T47D (cell line): ENCODE results near the gene PRDM10.

ENCODE experiments used
- DNase-seq, 2 experiments: peaks; one replicate each; pipeline versions ENCODE4 v3.0.0 to v3.0.0-alpha.2; 2011 to 2012; ENCODE audit warnings: low read depth in 1 of 2, low spot score in 1 of 2
- JUND ChIP-seq: IDR thresholded peaks from 2 replicates; pipeline ENCODE4 v1.6.1; 2012; ENCODE audit warnings: low read depth
- in situ Hi-C: cut with HindIII; loops from 2 replicates; pipeline ENCODE4 v1.10.0; 2016; ENCODE audit warnings: low sequenced_read_pairs, low pct_unique_long_range_greater_than_20kb

PRDM10 gene

DNA sequence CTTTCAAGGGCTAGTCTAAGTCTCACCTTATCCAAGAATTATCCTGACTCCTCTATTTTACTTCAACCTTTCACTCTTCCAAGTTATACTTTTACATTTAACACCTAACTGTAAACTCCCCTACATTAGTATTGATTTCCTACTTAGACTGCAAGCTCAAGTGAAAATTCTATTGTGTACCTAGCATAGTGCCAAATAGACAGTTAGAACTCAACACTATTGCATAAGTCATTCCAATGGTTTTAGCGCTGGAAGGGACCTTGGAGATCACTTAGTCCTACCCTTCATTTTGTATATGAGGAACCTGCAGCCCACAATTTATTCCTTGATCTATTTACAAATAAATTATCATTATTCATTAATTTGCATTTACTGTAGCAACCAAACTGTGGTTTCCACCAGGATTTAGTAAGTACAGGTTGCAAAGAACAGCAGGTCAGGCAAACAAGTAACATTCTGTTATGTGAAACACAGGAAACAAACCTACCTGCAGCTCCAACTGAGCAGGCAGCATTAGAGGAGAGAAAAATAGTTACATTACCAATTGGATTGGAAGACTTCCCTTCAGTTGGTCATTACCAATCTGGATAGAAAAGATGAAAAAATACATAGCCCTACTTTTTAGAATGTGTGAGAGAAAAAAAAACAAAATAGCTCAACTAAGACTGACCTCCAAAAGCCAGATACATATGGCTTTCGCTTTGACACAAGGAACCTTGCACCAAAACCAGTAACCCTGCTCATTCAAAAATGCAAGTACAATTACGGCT is 73.5 kb downstream of the PRDM10 start:
- DNase-seq, result no peak
- no peak for TF ChIP-seq JUND
- in situ Hi-C loops, result no loop called here

DNA sequence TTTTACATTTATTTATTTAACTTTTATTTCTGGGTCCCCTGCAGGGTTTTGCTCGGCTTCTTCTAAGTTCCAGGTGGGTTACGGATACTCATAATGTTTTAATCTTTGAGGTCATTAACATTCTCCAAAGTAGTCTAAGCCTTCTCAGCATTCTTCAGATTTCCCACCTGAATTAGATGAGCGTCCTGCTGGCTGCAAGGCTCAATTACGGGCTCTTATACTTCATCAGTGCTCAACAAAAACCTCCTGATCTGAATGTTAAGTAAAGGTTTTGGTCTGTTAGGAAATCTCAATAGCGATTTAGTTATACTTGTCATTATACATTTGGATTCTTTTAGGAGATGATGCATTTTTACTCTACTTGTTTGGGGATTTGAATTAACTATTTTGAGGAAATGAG is 80.0 kb downstream of the PRDM10 start:
- TF ChIP-seq JUND, result no peak
- in situ Hi-C loops, result no loop called here
- no peak for DNase-seq

DNA sequence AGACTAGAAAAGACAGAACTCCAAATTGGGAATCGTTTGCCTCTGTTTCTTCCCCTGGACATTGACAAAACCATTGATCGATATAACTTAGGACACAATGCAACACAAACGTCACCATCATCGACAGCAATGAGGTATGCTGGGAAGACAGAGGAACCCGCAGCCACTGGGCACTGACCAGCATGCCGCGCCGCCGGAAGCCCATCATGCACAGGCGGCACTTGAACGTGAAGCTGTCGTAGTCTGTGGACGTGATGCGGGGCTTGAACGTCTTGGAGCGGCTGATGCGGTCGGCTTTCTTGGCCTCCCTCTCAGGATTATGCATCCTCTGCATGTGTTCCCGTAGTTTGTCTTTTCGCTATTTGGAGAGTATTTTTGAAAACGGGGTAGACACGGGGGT is 84.3 kb downstream of the PRDM10 start:
- TF ChIP-seq JUND, result no peak

DNA sequence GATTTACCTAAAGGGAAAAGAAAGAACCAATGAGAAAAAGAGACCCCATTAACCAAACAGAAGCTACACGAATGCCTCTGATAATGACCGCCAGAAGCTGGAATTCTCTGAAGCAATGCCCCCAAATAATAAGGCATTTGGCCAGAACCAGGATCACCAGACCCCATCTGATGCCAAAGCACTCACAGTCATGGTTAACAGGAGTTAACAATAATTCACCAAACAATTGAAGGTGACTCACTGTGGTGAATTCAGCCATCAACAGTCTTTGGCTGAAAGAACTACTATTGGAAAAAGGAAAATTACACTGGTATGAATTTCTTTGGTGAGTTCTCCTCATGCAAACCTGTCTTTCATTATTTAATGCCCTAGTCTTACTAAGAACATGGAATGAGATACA is 85.4 kb downstream of the PRDM10 start:
- TF ChIP-seq JUND, result no peak
- DNase-seq, result no peak
- in situ Hi-C loops, result no loop called here

More for the DNA sequence above, 84.3 kb downstream of the PRDM10 start:
- no peak for DNase-seq
- in situ Hi-C loops, result no loop called here

DNA sequence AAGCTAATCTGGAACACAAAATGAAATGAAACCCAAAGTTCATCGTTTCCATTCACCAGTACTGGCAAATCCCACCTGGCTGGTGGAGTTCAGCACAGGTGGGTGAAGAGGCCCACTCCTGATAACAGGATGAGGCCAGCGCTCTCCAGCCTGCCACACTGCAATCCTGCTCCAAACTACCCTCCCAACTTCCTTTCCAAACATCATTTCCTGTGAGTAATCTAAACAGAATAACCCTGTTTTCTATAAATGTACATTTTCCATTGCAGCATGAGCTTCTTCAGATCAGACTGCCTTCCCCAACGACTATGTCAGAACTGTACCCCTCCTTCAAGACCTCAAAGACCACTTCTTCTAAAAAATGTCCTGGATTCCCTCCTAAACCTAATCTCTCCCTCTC is 91.3 kb downstream of the PRDM10 start:
- DNase-seq, result no peak
- no peak for TF ChIP-seq JUND
- in situ Hi-C loops, result no loop called here

DNA sequence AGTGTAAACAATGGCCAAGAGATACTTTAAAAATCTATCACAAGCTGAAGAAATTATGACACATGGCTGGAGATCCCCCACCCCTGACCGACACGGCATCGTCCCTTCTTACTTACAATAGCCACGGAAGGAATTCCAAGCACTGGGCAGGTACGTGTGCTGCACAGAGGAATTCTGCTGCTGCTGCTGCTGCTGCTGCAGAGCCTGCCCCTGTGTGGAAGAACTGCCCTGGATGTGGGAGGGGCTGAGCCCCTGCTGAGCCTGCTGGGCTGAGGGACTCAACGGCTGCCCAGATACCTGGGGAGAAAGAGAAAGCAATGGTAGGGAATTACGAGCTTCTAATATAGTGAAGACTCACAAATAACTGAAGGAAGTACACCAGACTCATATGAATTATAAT is 92.3 kb downstream of the PRDM10 start:
- in situ Hi-C loops, result no loop called here
- no peak for DNase-seq
- TF ChIP-seq JUND, result no peak

DNA sequence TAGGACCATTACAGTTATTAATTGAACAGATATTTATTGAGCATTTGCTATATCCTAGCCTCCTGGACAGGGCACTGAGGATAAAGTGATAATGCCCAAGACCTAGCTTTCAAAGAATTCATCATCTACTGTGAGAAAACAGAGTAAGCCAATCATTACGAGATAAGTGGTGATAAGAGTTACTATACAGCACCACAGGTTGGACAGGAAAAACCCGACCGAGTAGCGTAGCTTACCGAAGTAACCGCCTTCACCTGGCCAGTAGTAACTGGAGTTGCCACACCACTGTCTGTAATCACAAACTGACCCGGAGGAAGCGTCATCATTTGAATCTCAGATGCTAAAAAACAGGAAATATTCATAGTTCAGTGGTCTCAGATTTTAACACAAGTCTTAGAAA is 97.2 kb downstream of the PRDM10 start:
- no peak for DNase-seq
- no peak for TF ChIP-seq JUND
- in situ Hi-C loops, result no loop called here

DNA sequence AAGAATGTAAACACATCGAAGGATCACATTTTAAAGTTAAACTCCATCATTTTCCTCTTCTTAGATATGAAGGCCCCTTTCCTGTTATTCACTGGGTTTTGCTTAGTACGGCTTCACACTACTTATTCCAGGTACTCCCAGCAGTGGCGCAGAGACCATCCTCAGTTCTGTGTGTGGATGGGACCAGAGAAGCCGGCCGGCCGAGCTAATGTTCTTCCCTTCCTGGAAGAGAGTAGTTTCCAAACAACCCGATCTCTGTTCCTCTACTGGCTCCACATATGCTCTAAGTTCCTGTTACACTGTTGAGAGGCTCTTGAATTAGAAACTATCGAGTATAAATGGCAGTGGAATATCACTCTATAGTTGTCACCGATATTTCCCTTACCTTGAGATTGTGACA is 106.6 kb downstream of the PRDM10 start:
- no peak for DNase-seq
- no peak for TF ChIP-seq JUND
- in situ Hi-C loops, result no loop called here

DNA sequence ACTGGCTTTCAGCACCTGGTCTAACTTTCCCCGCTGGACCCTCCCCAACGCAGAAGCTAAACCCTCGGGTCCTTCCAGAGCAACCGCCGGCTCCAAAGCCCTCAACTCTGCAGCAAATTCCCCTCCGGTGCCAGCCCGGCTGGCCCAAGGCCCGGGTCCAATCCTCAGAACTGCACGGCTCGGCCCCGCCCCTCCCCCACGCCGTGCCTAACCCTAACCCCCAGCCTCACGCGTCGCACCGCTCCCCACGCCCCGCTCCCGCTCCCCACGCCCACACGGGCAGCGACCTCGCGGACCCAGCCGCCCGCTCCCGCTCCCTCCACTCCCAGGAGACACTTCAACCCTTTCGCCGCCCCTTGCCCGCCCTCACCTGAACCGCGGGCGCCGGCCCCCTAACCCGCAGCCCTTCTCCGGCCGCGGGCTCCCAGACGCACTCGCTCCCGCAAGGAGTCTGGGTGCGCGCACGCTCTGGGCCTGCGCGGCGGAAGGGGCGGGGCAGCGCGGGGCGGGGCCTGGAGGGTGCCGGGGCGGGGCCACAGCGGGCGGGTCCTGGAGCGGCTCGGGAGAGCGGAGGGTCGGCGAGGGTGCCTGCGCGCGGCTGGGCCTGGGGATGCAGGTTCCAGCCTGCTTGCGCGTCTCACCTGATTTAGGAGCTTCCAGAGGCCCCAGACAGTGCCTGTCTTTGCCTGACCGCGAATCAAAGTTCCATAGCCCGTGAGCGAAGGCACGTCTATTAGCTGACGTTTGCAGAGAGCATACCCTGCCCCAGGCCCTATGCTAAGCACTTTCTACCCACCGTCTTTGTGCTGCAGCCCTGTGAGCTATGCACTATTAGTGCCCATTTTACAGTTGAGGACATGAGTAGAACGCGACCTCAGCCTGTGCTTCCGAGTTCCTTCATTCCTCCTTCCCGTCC is 107.3 kb downstream of the PRDM10 start, which contains the start of gene NFRKB:
NFRKB (minus strand) TSS at position 453 of the 916 bp plus-strand sequence. CDS start 2,729 bp downstream, outside the sequence.
- TF ChIP-seq JUND, result no peak
- in situ Hi-C loops, result no loop called here
- peak; percentile 91 to 99 for DNase-seq

DNA sequence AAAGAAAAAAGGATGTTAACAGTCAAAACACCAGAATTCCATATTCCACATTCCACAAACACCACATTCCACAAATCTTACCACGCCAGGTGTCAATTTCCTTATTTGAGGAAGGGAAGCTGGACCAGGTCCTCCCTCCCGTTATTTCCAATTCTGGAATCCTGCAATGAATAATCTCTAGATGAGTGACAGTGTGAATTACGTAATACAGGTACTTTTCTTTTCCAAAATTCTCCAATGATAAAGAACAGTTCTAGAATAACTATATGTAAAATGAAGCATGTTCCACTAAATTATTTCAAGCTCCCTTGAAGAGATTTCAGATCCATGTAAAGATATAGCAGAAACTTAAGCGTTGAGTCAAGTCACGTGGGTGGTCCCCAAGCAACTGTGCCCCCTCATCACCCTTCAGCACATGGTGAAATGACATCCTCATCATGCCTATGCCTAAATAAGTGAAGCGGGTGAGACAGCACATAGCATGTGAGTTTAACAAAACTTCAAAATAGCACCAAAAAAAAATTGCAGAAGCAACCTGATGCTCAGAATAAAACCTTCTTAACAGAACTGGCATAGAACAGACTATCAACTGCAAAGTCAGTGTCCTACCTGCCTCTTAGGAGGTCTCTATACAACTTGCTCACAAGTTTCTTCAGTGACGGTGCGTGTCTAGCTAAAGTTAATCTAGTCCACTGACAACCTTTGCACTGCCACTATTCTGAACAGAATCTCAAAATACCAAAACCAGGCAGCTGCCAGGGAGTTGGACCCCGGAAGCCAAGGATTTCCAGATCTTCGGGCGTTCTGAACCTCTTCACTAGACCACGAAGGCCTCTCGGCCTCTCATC is 108.1 kb downstream of the PRDM10 start:
- peak; percentile 23 to 25 for DNase-seq
- TF ChIP-seq JUND, result no peak
- in situ Hi-C loops, result no loop called here

DNA sequence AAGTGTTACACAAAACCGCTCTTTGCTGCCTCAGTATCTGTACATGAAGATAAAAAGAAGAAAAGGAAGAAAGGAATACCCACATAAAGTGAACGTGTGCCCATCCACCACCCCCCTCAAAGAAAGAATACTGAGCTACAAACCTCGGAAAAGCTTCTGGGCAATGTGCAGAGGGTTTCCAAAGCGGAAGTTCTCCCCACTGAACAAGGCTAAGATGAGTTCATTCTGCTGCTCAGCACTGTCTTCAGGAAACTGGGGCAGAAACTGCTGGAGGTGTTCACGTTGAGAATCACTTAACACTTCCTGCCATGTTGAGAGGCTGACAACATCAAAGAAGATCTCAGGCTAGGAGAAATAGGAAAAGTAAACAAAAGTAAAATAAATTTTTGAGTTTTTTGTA is 114.2 kb downstream of the PRDM10 start:
- TF ChIP-seq JUND, result no peak
- no peak for DNase-seq
- in situ Hi-C loops, result no loop called here

DNA sequence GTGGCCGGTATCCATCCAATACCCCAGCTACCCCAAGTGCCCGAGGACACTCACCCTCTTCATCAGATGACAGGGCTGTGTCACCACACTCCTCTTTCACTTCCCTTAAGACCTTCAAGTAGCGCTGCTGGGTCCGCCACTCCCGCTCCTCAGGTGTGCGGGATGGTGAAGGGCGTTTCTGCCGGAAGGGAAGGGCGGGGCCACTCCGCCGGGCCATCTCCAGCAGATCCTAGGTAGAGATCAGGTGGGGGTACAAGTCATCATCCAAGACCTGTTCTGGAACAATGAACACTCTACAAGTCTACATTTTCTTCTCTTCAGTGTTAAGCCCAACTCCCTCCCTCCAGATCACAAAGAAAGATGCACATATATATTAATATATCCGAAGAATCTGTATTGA is 117.3 kb downstream of the PRDM10 start:
- no peak for TF ChIP-seq JUND
- in situ Hi-C loops, result no loop called here

More for the DNA sequence above, 117.3 kb downstream of the PRDM10 start:
- DNase-seq, result no peak
